Activated CD4-positive, alpha-beta T cell treated with anti-CD3 and anti-CD28 coated beads for 1 hour (primary cell): ENCODE results near the gene CGNL1.

ENCODE experiments used
- DNase-seq: peaks from one replicate; pipeline ENCODE4 v3.0.0-alpha.2; 2020

CGNL1 gene

GRCh38 chr15:57423599-57424140 lies 47.4 kb downstream of the CGNL1 start:
- DNase-seq: no peak

DNA sequence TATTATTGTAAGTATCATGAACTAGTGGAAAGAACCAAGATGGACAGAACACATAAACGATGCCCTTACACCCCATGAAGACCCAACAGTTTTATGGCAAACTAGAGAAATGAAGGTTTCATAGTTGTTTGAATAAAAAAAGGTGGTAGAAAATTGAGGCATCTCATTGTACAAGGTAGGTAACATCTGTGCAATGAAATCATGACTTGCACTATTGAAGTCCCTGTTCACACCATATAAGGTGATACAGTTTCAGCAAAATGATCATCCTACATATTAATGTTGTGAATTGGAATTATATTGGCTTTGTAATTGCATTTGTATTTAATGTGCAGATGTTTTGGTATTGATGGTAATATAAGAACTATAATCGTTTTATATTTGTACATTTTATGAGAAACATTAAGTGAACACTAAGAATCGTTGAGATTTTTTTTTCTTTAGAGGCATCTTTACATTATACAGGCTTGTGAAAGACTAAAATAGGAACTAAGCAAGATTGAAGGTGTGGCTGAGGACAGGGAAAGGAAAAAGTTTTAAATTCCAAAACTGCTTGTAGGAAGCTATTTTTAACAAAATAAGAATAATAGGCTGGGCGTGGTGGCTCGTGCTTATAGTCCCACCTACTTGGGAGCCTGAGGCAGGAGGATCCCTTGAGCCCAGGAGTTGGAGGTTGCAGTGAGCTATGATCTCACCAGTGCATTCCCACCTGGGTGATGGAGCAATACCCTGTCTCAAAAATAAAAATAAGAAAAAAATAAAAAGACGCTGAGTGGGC lies 48.5 kb downstream of the CGNL1 start:
- no peak for DNase-seq

GRCh38 chr15:57425842-57426241 lies 49.5 kb downstream of the CGNL1 start:
- DNase-seq: no peak

GRCh38 chr15:57427367-57427821 lies 51.1 kb downstream of the CGNL1 start:
- DNase-seq: no peak

DNA sequence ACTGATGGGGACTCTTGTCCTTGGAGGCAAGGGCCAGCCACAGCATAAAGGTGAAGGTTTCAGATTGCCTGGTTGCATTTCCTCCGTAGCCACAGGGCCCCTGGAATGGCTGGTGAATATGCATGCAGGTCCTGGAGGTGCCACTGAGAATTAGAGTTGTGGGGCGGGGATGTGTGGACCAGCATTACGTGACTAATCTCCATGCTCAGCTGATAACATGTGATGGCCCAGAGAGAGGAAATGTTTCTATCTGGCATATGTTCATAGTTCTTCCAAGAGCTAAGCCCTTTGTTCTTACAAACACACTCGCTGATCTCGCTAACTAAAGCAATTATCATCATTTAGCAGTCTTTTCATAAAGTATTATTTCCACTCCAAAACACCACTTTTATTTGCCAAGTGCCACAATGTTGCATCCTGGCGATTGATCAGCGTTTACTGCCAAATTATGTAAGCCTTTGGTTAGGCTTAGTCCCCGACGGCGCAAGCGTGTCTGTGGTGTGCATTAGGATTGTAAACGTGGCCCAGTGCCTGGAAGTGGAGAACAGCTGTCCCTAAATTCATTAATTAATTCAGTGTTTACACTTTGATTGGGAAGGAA lies 55.9 kb downstream of the CGNL1 start:
- no peak for DNase-seq

DNA sequence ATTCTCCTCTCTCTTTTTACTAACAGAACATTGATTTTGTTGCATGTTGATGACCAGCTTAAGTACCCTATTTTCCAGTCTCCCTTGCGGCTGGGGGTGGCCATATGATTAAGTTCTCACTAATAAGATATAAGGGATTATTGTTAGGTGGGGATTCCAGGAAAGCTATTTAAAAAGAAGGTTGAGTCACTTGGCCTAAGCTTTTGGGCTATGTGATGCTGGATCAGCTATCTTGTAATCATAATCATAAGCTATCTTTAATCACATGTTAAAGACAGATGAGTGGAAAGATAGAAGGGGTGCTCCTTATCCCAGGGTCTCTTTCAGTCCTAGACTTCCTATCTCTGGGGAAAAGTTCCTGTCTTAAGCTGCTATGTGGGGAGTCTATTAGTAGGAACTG lies 59.9 kb downstream of the CGNL1 start:
- DNase-seq: no peak

- no peak for DNase-seq
Observed at GRCh38 chr15:57436961-57437360, 60.7 kb downstream of the CGNL1 start.

- DNase-seq: no peak
Observed at GRCh38 chr15:57437564-57437963, 61.3 kb downstream of the CGNL1 start.

DNA sequence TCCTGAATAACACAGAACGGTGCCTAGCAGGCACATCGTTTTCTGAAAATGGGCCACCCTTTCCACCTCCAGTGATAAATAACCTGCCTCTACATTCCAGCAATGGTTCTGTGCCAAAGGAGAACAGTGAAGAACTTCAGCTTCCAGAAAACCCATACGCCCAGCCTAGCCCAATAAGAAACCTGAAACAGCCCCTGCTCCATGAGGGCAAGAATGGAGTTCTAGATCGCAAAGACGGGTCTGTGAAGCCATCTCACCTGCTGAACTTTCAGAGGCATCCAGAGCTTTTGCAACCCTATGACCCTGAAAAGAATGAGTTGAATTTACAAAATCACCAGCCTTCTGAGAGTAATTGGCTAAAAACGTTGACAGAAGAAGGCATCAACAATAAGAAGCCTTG lies 61.9 kb downstream of the CGNL1 start:
- no peak for DNase-seq

DNA sequence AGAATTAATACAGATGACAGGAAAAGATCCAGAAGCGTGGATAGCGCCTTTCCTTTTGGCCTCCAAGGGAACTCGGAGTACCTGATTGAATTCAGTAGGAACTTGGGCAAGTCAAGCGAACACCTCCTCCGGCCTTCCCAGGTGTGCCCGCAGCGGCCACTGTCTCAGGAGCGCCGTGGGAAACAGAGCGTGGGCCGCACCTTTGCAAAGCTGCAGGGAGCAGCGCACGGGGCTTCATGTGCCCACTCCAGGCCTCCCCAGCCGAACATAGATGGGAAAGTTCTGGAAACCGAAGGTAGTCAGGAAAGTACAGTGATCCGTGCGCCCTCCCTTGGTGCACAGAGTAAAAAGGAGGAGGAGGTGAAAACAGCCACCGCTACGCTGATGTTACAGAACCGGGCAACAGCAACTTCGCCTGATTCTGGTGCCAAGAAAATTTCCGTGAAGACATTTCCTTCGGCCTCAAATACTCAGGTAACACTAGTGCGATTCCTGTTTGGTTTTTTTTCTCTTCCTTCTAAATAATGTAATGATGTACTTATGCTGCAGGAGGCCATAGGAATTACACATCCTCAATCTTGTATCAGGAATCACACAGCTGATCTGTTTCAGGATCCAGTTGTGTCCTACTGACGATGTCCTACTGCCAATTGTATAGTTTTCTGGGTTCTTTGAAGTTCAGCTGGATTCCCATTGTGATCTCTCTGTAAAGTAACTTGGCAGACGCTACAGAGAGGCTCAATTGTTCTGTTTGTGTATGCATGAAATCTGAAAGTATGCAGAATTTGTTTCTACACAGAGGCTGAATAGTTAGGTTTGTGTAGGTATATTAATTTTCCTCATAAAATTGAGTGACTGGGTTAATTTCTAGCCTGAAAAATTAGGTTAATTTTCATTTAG lies 63.1 kb downstream of the CGNL1 start:
- no peak for DNase-seq

GRCh38 chr15:57440167-57440566 lies 63.9 kb downstream of the CGNL1 start:
- no peak for DNase-seq

GRCh38 chr15:57440799-57441198 lies 64.5 kb downstream of the CGNL1 start:
- DNase-seq: no peak

DNA sequence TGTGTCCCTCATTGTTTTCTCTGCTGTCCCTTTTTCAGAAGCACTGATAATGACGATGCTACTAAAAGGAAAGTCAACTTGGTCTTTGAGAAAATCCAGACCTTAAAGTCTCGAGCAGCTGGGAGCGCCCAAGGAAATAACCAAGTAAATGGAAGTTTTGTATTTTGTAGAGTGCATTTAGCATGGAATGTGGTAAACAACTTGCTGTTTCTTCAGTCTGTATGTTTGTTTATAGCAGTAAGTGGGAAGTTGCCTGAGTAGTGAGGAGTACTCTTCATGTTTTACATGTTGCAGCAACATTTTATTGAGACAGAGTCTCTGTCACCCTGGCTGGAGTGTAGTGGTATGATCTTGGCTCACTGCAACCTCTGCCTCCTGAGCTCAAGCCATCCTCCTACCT lies 66.0 kb downstream of the CGNL1 start:
- no peak for DNase-seq

DNA sequence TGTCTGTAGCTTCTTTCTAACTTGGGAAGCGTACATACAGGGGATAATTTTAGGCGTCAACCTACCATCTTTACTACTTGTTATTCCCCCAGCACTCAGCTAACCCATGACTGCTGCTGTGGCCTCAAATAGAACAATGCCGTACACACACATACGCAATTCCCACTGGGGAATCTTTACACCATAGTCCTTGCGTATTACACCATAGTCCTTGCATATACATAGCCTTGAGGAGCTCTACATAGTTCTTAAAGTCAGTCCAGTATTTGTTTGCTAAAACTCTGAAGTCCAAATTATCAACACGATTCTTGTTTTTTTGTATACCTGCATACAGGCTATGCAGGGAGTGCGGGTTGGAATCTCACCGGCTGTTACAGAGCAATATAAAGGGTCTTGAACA lies 67.2 kb downstream of the CGNL1 start:
- no peak for DNase-seq

GRCh38 chr15:57444877-57445513 lies 68.7 kb downstream of the CGNL1 start:
- DNase-seq: no peak

GRCh38 chr15:57445872-57446271 lies 69.6 kb downstream of the CGNL1 start:
- no peak for DNase-seq

DNA sequence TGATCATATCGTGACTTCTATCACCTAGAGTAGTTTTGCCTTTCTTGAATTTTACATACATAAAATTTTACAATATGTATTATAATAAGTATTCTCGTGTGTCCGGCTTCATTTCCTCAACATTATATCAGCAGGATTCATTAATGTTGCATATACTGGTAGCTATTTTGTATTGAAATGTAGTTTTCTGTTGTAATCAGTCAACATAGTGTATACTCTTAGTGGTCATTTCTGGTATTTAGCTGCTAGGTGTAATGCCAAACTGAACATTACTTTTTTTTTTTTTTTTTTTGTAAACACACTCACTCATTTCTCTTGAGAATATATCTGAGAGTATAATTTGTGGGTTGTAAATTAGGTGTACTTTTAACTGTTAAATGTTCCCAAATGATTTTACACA lies 70.1 kb downstream of the CGNL1 start:
- no peak for DNase-seq

DNA sequence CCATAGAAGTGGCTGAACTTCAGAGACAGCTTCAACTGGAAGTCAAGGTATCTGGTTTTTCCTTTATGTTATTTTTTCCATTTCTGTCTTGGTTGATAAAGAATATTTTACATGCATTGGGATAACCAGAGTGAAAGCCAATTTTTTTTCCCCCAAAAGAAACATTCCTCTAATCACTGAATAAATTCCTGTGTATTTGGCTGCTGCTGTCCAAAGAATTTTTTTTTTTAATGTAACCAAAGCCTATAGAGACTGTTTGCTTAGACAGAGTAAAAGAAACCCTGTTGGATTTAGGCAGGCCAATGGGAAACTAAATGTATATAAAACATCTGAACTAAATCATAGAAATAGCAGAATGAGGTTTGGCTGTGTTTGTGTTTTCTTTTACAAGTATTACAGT lies 75.2 kb downstream of the CGNL1 start:
- no peak for DNase-seq

GRCh38 chr15:57452090-57452754 lies 75.9 kb downstream of the CGNL1 start:
- DNase-seq: no peak

- DNase-seq: no peak
Observed at GRCh38 chr15:57455929-57456328, 79.6 kb downstream of the CGNL1 start.

DNA sequence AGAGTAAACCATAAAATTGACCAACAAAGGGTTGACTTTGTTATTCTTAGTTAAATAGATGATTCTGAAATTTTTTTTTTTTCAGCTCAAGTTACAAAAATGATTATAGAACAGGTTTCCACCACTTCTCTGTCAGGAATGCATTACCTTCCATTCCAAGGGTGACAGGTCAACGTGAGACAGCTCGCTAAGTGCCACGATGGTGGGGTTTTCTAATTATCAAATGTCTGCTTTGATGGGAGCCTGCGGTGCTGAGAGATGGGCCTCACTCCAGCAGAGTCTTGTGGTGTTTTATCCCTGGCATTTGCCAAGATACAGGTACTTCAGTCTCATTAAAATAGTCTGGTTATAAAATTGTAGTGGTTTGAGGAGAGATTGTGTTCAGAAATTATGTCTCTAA lies 80.3 kb downstream of the CGNL1 start:
- DNase-seq: no peak

GRCh38 chr15:57457726-57458125 lies 81.4 kb downstream of the CGNL1 start:
- DNase-seq: no peak
